Amygdala (tissue), 56 donors: ENCODE data around the gene GRIK3.
A peak's percentile ranks its signal among the peaks of the same experiment; 100 is the strongest.
"Not testable (repeated sequence)": the region's sequence is repeated elsewhere in the genome, so short reads cannot be mapped to it uniquely, and the experiment has no call there.

Experiments used
- DNase-seq, 56 donors: peaks; one replicate each; lab custom pipeline; 2025; lab: John Stamatoyannopoulos, UW

Gene GRIK3

GRCh38 chr1:37034121-37035013 is at the start of gene GRIK3:
TSS of gene GRIK3 (minus strand) at chr1:37034515. CDS start at chr1:37034108, 407 bp downstream.
- DNase-seq = peak in 20 of 56 donors; percentile 9 to 66 (median 30)

GRCh38 chr1:37084013-37084412 is 49.7 kb upstream of the GRIK3 start:
- DNase-seq = no peak

GRCh38 chr1:37083603-37084002 is 49.3 kb upstream of the GRIK3 start:
- peak in 15 of 56 donors; percentile 6 to 50 (median 15) for DNase-seq

- not testable (repeated sequence) for DNase-seq
Measured at GRCh38 chr1:37080296-37080986, 46.1 kb upstream of the GRIK3 start.

GRCh38 chr1:37078866-37079265 is 44.6 kb upstream of the GRIK3 start:
- DNase-seq = no peak

GRCh38 chr1:37076168-37076567 is 41.9 kb upstream of the GRIK3 start:
- DNase-seq = no peak

GRCh38 chr1:37073854-37074379 is 39.6 kb upstream of the GRIK3 start:
- no peak for DNase-seq

- no peak for DNase-seq
Measured at GRCh38 chr1:37073152-37073853, 39.0 kb upstream of the GRIK3 start.

GRCh38 chr1:37071829-37072228 is 37.5 kb upstream of the GRIK3 start:
- peak in 16 of 56 donors; percentile 5 to 65 (median 22) for DNase-seq

- no peak for DNase-seq
Measured at GRCh38 chr1:37070126-37070525, 35.8 kb upstream of the GRIK3 start.

GRCh38 chr1:37069406-37069805 is 35.1 kb upstream of the GRIK3 start:
- DNase-seq = no peak

- no peak for DNase-seq
Measured at GRCh38 chr1:37068897-37069296, 34.6 kb upstream of the GRIK3 start.

GRCh38 chr1:37068260-37068659 is 33.9 kb upstream of the GRIK3 start:
- DNase-seq = no peak

- peak in 13 of 56 donors; percentile 2 to 42 (median 15) for DNase-seq
Measured at GRCh38 chr1:37064039-37064438, 29.7 kb upstream of the GRIK3 start.

GRCh38 chr1:37059346-37059745 is 25.0 kb upstream of the GRIK3 start:
- no peak for DNase-seq

- DNase-seq = no peak
Measured at GRCh38 chr1:37058424-37058988, 24.2 kb upstream of the GRIK3 start.

GRCh38 chr1:37056325-37056724 is 22.0 kb upstream of the GRIK3 start:
- DNase-seq = peak in 3 of 56 donors; percentile 13 to 21 (median 20)

- no peak for DNase-seq
Measured at GRCh38 chr1:37055631-37056030, 21.3 kb upstream of the GRIK3 start.

- DNase-seq = no peak
Measured at GRCh38 chr1:37053173-37053572, 18.9 kb upstream of the GRIK3 start.

- no peak for DNase-seq
Measured at GRCh38 chr1:37052120-37052519, 17.8 kb upstream of the GRIK3 start.
